B cell (primary cell): ENCODE measurements around the gene PSKH1. TPM values are rescaled to one million over a fixed set of nuclear protein-coding genes. Genes with fewer than 3 reads are reported as not detected.

Experiments
- ATAC-seq: fragments of 200-7000 bp; cut with Tn5 transposase; one replicate; pipeline ENCODE4 v1.10.0; 2021; ENCODE audit warnings: low read depth, mild to moderate bottlenecking, moderate number of reproducible peaks, moderate library complexity
- CTCF ChIA-PET: fragments of 350-600 bp; sonication (Branson Sonifier 250); formaldehyde crosslinking; loops from one replicate; lab custom pipeline; 2021; ENCODE audit warnings: antibody characterized with exemption, inconsistent platforms; lab: Charles Lee
- POLR2A ChIA-PET: fragments of 350-600 bp; sonication (Branson Sonifier 250); formaldehyde crosslinking; loops from one replicate; lab custom pipeline; 2021; ENCODE audit warnings: antibody characterized with exemption; lab: Charles Lee
- DNase-seq: peaks from one replicate; pipeline ENCODE4 v3.0.0; 2013
- H2AFZ ChIP-seq: 2 replicates; pipeline ENCODE4 v1.6.1; 2012; ENCODE audit warnings: mild to moderate bottlenecking, low read depth, low read length; ENCODE audit not compliant: insufficient read depth, poor library complexity, severe bottlenecking
- H3K27ac ChIP-seq, 2 donors: 1 replicate in 1 of 2; 2 replicates in 1 of 2; pipeline ENCODE4 v1.5.1; 2012 to 2013; ENCODE audit warnings: low read length in 2 of 2, mild to moderate bottlenecking in 2 of 2, moderate library complexity in 1 of 2
- H3K27me3 ChIP-seq, 4 experiments: fragments of 200-600 bp in 1 of 4; sonication (generic) in 1 of 4; replicated peaks in 1 of 4; 1 replicate in 2 of 4; 2 replicates in 2 of 4; pipeline versions ENCODE4 v1.6.1 to v1.7.0; 2013 to 2016; ENCODE audit warnings: low read length in 3 of 4, mild to moderate bottlenecking in 2 of 4, mixed read lengths in 1 of 4, moderate library complexity in 1 of 4; ENCODE audit not compliant: insufficient read depth in 4 of 4, control insufficient read depth in 3 of 4; ENCODE audit errors: control extremely low read depth in 1 of 4
- H3K36me3 ChIP-seq, 2 experiments: replicated peaks in 1 of 2; 1 replicate in 1 of 2; 2 replicates in 1 of 2; pipeline versions ENCODE4 v1.6.1 to v1.7.1; 2013; ENCODE audit warnings: low read length in 1 of 2; ENCODE audit not compliant: insufficient read depth in 2 of 2, control insufficient read depth in 1 of 2; ENCODE audit errors: control extremely low read depth in 1 of 2, extremely low read depth in 1 of 2
- H3K4me1 ChIP-seq, 2 donors: fragments of 200-600 bp in 1 of 2; sonication (generic) in 1 of 2; 1 replicate in 1 of 2; 2 replicates in 1 of 2; pipeline versions ENCODE4 v1.5.1 to v1.6.1; 2013 to 2017; ENCODE audit warnings: low read length in 2 of 2; ENCODE audit not compliant: control insufficient read depth in 2 of 2, insufficient read depth in 2 of 2
- H3K4me2 ChIP-seq: replicated peaks from 2 replicates; pipeline ENCODE3; 2012; ENCODE audit warnings: mild to moderate bottlenecking, low read depth, low read length; ENCODE audit not compliant: poor library complexity, severe bottlenecking
- H3K4me3 ChIP-seq, 5 experiments: fragments of 200-600 bp in 1 of 5; sonication (generic) in 1 of 5; 1 replicate in 3 of 5; 2 replicates in 2 of 5; pipeline versions ENCODE4 v1.5.1 to v1.7.0; 2011 to 2016; ENCODE audit warnings: low read length in 4 of 5, mild to moderate bottlenecking in 4 of 5, low read depth in 2 of 5, control low read depth in 1 of 5, moderate library complexity in 1 of 5; ENCODE audit not compliant: insufficient read depth in 1 of 5; ENCODE audit errors: control extremely low read depth in 1 of 5, extremely low read depth in 1 of 5
- H3K79me2 ChIP-seq: fragments of 200-600 bp; sonication (generic); one replicate; pipeline ENCODE4 v1.6.0; 2016; ENCODE audit warnings: low read length; ENCODE audit not compliant: control insufficient read depth, insufficient read depth
- H3K9ac ChIP-seq: fragments of 200-600 bp; sonication (generic); 2 replicates; pipeline ENCODE4 v1.6.1; 2017; ENCODE audit warnings: mild to moderate bottlenecking, low read length, moderate library complexity
- H3K9me3 ChIP-seq, 3 donors: one replicate each; pipeline versions ENCODE4 v1.6.1 to v1.7.1; 2013; ENCODE audit warnings: low read length in 2 of 3; ENCODE audit not compliant: control insufficient read depth in 2 of 3, insufficient read depth in 1 of 3; ENCODE audit errors: control extremely low read depth in 1 of 3
- H4K20me1 ChIP-seq: 2 replicates; pipeline ENCODE4 v1.6.0; 2012; ENCODE audit warnings: mild to moderate bottlenecking, low read length; ENCODE audit not compliant: insufficient read depth, control insufficient read depth, poor library complexity, severe bottlenecking
- H3K27ac Mint-ChIP-seq: one replicate; pipeline ENCODE4 v1.8.0; 2021; ENCODE audit warnings: mixed read lengths
- H3K27me3 Mint-ChIP-seq: one replicate; pipeline ENCODE4 v1.8.0; 2021; ENCODE audit warnings: mixed read lengths
- H3K4me1 Mint-ChIP-seq: one replicate; pipeline ENCODE4 v1.8.0; 2021; ENCODE audit warnings: mixed read lengths
- H3K4me3 Mint-ChIP-seq: one replicate; pipeline ENCODE4 v1.8.0; 2021; ENCODE audit warnings: mixed read lengths
- H3K9me3 Mint-ChIP-seq: one replicate; pipeline ENCODE4 v1.8.0; 2022; ENCODE audit warnings: mixed read lengths; ENCODE audit not compliant: insufficient read depth
- EZH2 ChIP-seq: IDR thresholded peaks from 2 replicates; pipeline ENCODE4 v1.6.1; 2012; ENCODE audit warnings: borderline replicate concordance, low read depth, mild to moderate bottlenecking, moderate library complexity, low read length; ENCODE audit not compliant: insufficient read depth, poor library complexity, severe bottlenecking
- WGBS: methylation state at CpG from one replicate; pipeline ENCODE4 v1.1.5; 2013; ENCODE audit warnings: missing lambda C conversion rate; ENCODE audit not compliant: insufficient coverage; 5-methylcytosine and 5-hydroxymethylcytosine counted together
- intact Hi-C: fragments of 100-400 bp; cut with micrococcal nuclease; formaldehyde crosslinking; loops from one replicate; pipeline ENCODE4 v1.10.0; 2022
- polyA plus RNA-seq: library from polyadenylated mRNA; depleted of rRNA; stranded (reverse); fragments of >200 nt; gene quantifications from 2 replicates; pipeline ENCODE4 v1.2.3, GENCODE V29; 2012
- total RNA-seq, 2 donors: library from RNA; stranded (reverse); fragments of 120-200 nt in 1 of 2; gene quantifications; 1 replicate in 1 of 2; 2 replicates in 1 of 2; pipeline versions ENCODE4 v1.2.3 to v1.2.4, GENCODE V29; 2013 to 2022
- TF ChIP-seq, protein P1 (sequence below): fragments of 200-600 bp; IDR thresholded peaks from one replicate; pipeline ENCODE4 v1.8.0; 2022; ENCODE audit warnings: antibody characterized with exemption, mild to moderate bottlenecking

PSKH1 gene
- total and polyA plus RNA-seq, 2 donors (not counting 1 experiment from before 2014, with no cell fraction given) = 20.1 to 29.1 TPM

DNA sequence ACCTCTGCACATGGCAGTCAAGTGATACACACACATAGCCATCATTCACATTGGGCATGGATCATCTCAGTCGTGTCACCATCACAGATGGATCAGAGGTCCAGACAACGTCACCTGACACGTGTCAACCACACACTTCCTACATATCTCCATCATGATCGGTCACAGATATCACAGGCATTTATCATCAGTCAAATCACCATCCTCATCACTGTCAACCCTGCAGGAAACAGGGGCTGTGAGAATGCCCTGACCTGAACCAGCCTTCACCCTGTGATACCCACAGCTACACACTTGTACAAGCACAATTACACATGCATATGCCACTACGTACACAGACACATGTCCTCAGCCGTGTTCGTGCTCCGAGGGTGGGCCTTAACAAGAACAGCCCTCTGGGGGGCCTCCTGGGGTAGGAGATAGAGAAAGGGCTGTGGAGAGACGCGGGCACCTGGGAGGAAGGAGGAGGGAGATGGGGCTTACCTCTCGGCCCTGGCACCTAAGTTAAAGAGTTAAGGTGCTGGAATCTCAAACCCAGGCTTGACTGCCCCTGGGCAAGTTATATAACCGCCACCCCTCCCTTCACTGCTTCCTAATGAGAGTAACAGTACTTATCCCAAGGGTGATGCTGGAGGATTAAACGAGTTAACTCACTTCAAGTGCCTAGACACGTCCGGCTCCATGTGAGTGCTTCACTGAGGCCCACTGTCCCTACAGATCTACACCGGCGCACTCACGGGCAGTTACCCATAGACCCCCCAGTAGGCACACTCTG is 74.3 kb downstream of the PSKH1 start:
- peaks cover 20% of the 10 kb centered on the region for H3K4me1 Mint-ChIP-seq
- peak overlapping the region; percentile 88 for H3K4me3 Mint-ChIP-seq
- CTCF ChIA-PET = interaction anchor here (0.6 to 3.2 kb wide), 4 partner anchors 30 to 175 kb away, joined by 3 to 11 read pairs (median 6); partner anchors contain the start of genes NRN1L and PSMB10
- peaks cover 8% of the 10 kb centered on the region for H4K20me1 ChIP-seq
- no peaks in the 10 kb centered on the region for H3K9me3 ChIP-seq
- peak overlapping the region; percentile 22 to 95 (median 80) for H3K4me3 ChIP-seq
- DNase-seq (peak; percentile 40), ATAC-seq (no peak)
- peak overlapping the region; percentile 82 for H3K9ac ChIP-seq
- H3K9me3 Mint-ChIP-seq = no peaks in the 10 kb centered on the region
- peak overlapping the region; percentile 100 for H3K4me2 ChIP-seq
- H3K4me1 ChIP-seq = peaks cover 10 to 19% of the 10 kb centered on the region in 2 donors
- H2AFZ ChIP-seq = peak overlapping the region; percentile 80
- H3K27me3 ChIP-seq = no peaks in the 10 kb centered on the region
- H3K27me3 Mint-ChIP-seq = no peaks in the 10 kb centered on the region
- POLR2A ChIA-PET = interaction anchor here (0.8 to 1.9 kb wide), 3 partner anchors 17 to 38 kb away, joined by 3 to 8 read pairs (median 5); partner anchors contain the start of gene PSMB10
- H3K27ac ChIP-seq = peak overlapping the region in 1 of 2 donors; percentile 63
- intact Hi-C loops = loop anchor here (10.0 kb wide), 1 partner anchor 257 kb away; no protein-coding TSS in a partner anchor
- peak overlapping the region; percentile 91 for H3K27ac Mint-ChIP-seq
- TF ChIP-seq EZH2 = no peak
- TF ChIP-seq, protein P1, sequence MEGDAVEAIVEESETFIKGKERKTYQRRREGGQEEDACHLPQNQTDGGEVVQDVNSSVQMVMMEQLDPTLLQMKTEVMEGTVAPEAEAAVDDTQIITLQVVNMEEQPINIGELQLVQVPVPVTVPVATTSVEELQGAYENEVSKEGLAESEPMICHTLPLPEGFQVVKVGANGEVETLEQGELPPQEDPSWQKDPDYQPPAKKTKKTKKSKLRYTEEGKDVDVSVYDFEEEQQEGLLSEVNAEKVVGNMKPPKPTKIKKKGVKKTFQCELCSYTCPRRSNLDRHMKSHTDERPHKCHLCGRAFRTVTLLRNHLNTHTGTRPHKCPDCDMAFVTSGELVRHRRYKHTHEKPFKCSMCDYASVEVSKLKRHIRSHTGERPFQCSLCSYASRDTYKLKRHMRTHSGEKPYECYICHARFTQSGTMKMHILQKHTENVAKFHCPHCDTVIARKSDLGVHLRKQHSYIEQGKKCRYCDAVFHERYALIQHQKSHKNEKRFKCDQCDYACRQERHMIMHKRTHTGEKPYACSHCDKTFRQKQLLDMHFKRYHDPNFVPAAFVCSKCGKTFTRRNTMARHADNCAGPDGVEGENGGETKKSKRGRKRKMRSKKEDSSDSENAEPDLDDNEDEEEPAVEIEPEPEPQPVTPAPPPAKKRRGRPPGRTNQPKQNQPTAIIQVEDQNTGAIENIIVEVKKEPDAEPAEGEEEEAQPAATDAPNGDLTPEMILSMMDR = no peak
- H3K36me3 ChIP-seq = peaks cover 0 to 7% of the 10 kb centered on the region in 2 experiments
- 29% methylated on average over 15 of the region's 18 CpGs for WGBS
- peaks cover 22% of the 10 kb centered on the region for H3K79me2 ChIP-seq
